AG10803 (cell line): ENCODE measurements around the gene DNPEP.

Experiments
- DNase-seq: peaks from one replicate; pipeline ENCODE4 v3.0.0; 2010; ENCODE audit warnings: low read depth
- H3K4me3 ChIP-seq: 2 replicates; pipeline ENCODE4 v1.5.1; 2011; ENCODE audit warnings: mild to moderate bottlenecking, low read length, control low read depth
- TF ChIP-seq, protein P1 (sequence below): conservative IDR thresholded peaks from 2 replicates; pipeline ENCODE4 v1.5.1; 2011; ENCODE audit warnings: mild to moderate bottlenecking, low read length, control low read depth, inconsistent platforms

The DNPEP gene

DNA sequence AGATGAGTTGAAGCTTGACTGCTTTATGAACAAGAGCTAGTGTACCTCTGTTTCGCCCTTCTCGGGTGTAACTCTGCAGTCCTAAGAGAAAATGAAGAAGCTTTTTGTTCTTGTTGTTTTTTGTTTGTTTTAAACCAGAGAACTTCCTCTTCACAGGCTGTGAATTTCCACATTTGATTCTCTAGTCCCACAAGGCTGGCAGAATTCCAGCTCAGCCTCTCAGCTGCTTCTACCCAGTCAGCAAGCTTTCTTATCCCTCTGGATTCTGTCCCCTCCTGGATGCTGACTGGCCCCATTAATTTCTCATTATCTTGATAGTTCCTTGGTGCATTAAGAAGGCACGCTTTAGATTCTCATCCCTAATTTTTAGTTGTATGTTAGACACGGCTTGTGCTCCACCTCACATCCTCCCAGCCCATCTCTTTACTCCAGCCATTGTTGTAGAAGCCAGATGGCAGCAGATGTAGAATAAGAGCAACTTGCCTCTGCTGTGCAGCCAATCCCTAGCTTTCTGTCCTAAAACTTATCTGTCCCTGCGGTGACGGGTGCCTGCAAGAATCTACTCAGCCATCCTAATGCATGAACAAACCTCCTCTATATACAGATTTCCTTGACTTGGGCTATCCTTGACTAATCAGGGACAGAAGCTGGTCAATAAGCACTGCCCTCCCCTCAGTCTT is 42.8 kb downstream of the DNPEP start:
- H3K4me3 ChIP-seq: no peak overlapping the region
- DNase-seq: peak; percentile 37
- TF ChIP-seq, protein P1, sequence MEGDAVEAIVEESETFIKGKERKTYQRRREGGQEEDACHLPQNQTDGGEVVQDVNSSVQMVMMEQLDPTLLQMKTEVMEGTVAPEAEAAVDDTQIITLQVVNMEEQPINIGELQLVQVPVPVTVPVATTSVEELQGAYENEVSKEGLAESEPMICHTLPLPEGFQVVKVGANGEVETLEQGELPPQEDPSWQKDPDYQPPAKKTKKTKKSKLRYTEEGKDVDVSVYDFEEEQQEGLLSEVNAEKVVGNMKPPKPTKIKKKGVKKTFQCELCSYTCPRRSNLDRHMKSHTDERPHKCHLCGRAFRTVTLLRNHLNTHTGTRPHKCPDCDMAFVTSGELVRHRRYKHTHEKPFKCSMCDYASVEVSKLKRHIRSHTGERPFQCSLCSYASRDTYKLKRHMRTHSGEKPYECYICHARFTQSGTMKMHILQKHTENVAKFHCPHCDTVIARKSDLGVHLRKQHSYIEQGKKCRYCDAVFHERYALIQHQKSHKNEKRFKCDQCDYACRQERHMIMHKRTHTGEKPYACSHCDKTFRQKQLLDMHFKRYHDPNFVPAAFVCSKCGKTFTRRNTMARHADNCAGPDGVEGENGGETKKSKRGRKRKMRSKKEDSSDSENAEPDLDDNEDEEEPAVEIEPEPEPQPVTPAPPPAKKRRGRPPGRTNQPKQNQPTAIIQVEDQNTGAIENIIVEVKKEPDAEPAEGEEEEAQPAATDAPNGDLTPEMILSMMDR: no peak

DNA sequence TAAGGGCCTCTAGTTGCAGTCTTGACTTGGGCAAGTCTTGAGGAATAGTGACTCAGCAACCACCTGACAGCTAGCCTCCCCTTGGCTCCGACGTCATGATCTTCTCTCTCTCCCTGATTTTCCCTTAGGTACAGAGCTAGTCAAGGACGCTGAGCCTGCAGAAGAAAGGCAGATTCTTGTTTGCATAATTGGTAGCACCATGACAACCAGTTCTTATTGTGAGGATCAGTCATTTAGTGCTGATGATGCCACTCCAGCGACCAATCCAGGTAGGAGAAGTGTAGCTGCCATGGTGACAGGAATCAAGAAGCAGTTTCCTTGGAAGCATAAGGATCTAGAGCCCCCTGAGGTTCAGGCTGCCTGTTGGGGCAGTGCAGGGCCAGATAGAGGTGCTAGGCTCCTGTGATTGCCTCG is 52.3 kb downstream of the DNPEP start:
- TF ChIP-seq, protein P1: no peak
- DNase-seq: no peak
- no peak overlapping the region for H3K4me3 ChIP-seq

DNA sequence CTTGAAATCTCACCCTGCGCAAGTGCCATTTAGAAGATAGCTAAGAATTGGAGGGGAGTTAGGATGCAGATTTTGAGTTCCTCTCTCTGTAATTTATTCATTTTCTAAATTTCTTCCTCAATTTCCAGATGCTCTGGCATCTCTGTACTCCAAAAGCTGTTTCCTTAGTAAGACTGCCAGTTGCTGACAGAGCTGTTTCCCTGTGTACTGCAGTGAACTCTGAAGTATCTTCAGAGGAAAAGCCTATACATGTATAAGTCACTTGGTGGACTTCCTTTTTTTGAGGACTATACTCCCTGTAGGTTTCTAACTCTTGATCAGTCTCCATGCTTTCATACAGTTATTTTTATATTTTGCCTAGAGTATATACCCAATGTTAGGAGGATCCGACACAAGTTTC is 53.6 kb downstream of the DNPEP start:
- no peak for DNase-seq
- H3K4me3 ChIP-seq: no peak overlapping the region
- TF ChIP-seq, protein P1: no peak

DNA sequence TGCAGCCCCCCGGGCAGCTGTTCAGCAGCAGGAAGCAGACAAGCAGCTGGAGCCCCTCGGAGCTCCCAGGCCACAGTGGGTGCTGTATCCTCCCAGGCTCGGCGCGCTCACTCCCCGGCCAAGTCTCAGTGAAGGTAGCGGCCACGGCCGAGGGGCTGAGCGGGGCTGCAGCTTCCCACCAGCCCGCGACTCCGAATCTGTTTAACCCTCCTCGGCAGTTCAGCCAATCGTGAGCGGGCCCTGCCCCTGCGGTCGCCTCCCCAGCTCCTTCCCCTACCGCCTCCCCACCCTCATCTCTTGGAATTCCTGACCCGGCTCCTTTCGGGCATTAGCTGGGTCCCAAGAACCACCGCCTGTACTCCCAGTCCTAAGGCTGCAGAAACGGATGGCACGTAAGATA is 55.2 kb downstream of the DNPEP start, which contains the start of gene RESP18:
TSS of gene RESP18 (minus strand) at position 203 of the 400 bp plus-strand sequence.
- no peak for DNase-seq
- TF ChIP-seq, protein P1: no peak
- no peak within 1 kb of the TSS for H3K4me3 ChIP-seq

DNA sequence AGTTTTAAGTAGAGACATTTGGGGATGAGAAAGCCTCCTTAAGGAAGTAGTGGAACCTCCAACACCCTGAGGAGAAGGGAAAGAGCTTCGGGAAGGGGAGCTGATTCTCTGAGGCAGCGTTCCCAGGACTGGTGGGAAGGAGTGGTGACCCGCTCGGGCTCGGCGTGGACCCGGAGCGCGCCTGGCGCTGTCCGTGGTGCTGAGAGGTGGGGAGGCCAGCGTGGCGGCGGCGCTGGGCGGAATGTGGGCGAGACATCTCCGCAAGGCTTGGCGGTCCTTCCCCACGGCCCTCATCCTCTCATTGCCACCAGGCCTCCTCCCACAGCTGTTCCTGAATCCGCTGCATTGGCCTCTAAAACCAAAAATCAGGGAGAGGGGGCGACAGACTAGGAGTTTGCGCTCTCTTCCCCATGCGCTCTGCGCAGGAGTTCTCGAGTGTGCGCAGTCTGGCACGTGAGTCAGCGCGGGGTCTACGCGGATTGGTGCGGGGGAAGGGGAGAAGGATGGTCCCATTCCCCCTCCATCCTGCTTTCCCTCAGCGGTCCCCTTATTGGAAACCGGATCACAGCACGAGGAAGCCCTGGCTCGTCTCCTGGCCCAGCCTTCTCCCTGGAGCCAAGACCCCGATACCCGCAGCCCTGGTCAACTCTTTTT is 56.0 kb downstream of the DNPEP start:
- DNase-seq: peak; percentile 10

DNA sequence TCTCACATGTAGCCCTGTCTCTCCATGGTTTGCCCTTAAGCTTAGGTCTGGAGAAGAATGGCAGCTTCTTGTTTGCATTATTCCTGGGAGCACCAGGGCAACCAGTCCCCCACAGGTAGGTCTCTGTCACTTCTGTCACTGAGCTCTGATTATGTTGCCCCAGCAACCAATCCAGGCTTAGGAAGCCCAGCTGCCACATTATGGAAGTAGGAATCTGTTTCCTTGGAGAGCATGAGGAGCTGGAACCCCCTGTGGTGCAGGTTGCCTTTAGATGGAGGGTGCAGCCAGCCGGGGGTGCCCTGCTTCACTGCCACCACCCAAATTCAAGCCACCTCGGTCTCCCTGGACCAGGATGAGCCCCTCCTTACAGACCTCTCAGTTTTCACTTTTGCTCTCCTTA is 60.0 kb downstream of the DNPEP start:
- TF ChIP-seq, protein P1: no peak
- no peak for DNase-seq
- no peak overlapping the region for H3K4me3 ChIP-seq

More for the DNA sequence above, 56.0 kb downstream of the DNPEP start:
- TF ChIP-seq, protein P1: no peak
- no peak overlapping the region for H3K4me3 ChIP-seq

DNA sequence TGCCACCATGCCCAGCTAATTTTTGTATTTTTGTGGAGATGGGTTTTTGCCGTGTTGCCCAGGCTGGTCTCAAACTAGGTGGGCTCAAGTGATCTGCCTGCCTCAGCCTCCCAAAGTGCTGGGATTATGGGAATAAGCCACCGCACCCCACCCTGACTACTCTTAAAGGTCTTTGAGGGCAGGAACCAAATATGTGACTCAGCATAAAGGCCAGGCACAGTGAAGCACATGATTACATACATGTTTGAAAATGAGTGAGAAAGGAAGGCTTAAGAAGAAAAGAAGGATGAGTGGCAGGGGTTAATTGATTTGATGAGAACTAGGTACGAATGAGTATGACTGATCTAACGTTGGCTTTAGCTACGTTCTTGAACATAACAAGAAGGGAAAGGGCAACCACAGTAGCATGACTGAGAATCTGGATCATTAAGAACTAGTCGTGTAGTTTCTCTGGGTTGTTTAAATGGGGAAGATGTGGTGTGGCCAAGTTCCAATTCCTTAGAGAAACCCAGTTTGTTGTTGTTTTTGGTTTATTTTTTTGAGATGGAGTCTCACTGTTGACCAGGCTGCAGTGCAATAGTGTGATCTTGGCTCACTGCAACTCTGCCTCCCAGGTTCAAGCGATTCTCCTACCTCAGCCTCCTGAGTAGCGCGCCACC is 61.9 kb downstream of the DNPEP start:
- H3K4me3 ChIP-seq: no peak overlapping the region
- TF ChIP-seq, protein P1: no peak
- no peak for DNase-seq
